ENCODE data around the gene SNX19. TPM values are rescaled to one million over a fixed set of nuclear protein-coding genes. Genes with fewer than 3 reads are reported as not detected.
"Not testable (repeated sequence)": the region's sequence is repeated elsewhere in the genome, so short reads cannot be mapped to it uniquely, and the experiment has no call there.

SNX19 gene
- total RNA-seq, 1 donor from 2014 or later, result 32.8 TPM

DNA sequence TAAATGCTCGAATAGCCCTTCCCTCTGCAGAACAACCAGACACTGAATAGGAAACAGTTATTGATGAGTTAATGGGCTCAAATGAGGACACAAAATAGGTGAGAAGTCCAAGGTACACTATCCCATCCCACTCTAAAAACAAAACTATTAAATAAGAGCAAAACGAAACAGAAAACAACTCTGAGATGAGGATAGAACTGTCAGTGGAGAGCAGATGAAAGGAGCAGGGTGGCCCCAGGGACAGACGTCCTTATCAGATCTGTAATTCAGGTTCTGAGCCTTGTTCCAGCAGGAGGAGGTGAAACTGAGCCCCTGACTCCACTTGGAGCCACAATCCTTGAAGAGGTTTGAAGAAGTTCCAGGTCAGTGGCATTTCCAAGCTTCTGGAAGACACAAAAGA, 8.5 kb upstream of the SNX19 start:
- Mint-ChIP-seq H3K4me1 (peaks cover 5% of the 10 kb centered on the region), H3K27ac (no peak overlapping the region), H3K9me3 (no peaks in the 10 kb centered on the region), H3K36me3 (no peaks in the 10 kb centered on the region), H3K27me3 (ENCODE audit: insufficient read depth, low read depth) (peaks cover 2% of the 10 kb centered on the region), H3K4me3 (no peak overlapping the region)
- H3K4me3 ChIP-seq, result no peak overlapping the region
- H3K4me1 ChIP-seq, result peaks cover 6% of the 10 kb centered on the region
- H3K9ac ChIP-seq, result no peak overlapping the region
- no peaks in the 10 kb centered on the region for H3K79me2 ChIP-seq (ENCODE audit: low read depth)
- no peak overlapping the region for H3K27ac ChIP-seq
- H3K4me2 ChIP-seq, result no peak overlapping the region
- H2AFZ ChIP-seq (replicated peaks), result no peak overlapping the region
- TF ChIP-seq EZH2 (IDR thresholded peaks at IDR 0.05) (no peak), EZH2phosphoT487 (IDR thresholded peaks at IDR 0.05) (no peak)
- TF ChIP-seq, protein P1, sequence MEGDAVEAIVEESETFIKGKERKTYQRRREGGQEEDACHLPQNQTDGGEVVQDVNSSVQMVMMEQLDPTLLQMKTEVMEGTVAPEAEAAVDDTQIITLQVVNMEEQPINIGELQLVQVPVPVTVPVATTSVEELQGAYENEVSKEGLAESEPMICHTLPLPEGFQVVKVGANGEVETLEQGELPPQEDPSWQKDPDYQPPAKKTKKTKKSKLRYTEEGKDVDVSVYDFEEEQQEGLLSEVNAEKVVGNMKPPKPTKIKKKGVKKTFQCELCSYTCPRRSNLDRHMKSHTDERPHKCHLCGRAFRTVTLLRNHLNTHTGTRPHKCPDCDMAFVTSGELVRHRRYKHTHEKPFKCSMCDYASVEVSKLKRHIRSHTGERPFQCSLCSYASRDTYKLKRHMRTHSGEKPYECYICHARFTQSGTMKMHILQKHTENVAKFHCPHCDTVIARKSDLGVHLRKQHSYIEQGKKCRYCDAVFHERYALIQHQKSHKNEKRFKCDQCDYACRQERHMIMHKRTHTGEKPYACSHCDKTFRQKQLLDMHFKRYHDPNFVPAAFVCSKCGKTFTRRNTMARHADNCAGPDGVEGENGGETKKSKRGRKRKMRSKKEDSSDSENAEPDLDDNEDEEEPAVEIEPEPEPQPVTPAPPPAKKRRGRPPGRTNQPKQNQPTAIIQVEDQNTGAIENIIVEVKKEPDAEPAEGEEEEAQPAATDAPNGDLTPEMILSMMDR (IDR thresholded peaks at IDR 0.05), result no peak
- DNase-seq (ENCODE audit: low spot score), result no peak
- no peaks in the 10 kb centered on the region for H4K20me1 ChIP-seq (ENCODE audit: low read depth)
- no peaks in the 10 kb centered on the region for H3K36me3 ChIP-seq
- no peaks in the 10 kb centered on the region for H3F3A ChIP-seq (ENCODE audit: low read depth)
- no peaks in the 10 kb centered on the region for H3K27me3 ChIP-seq
- no peaks in the 10 kb centered on the region for H3K9me3 ChIP-seq (ENCODE audit: low read depth)

DNA sequence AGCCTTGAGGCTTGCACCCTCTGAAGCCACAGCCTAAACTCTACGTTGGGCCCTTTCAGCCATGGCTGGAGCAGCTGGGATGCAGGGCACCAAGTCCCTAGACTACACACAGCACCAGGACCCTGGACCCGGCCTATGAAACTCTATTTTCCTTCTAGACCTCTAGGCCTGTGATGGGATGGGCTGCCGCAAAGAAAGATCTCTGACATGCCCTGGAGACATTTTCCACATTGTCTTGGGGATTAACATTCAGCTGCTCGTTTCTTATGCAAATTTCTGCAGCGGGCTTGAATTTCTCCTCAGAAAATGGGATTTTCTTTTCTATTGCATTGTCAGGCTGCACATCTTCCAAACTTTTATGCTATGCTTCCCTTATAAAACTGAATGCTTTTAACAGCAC, 4.3 kb upstream of the SNX19 start:
- H3K9me3 Mint-ChIP-seq; H3K27me3 Mint-ChIP-seq (ENCODE audit: insufficient read depth, low read depth); H3K36me3 Mint-ChIP-seq; H3K27ac ChIP-seq; H3K4me3 ChIP-seq; H3F3A ChIP-seq (ENCODE audit: low read depth); H3K79me2 ChIP-seq (ENCODE audit: low read depth); H3K9me3 ChIP-seq (ENCODE audit: low read depth); H3K4me1 ChIP-seq; H3K27ac Mint-ChIP-seq; H3K36me3 ChIP-seq; H3K9ac ChIP-seq; H3K4me3 Mint-ChIP-seq; H4K20me1 ChIP-seq (ENCODE audit: low read depth); H3K4me2 ChIP-seq: not testable (repeated sequence)
- peaks cover 15% of the 10 kb centered on the region for H3K4me1 Mint-ChIP-seq
- Histone ChIP-seq H3K27me3 (peaks cover 15% of the 10 kb centered on the region), H2AFZ (replicated peaks) (peak overlapping the region; percentile 55)
- peak; percentile 37 for DNase-seq (ENCODE audit: low spot score)

DNA sequence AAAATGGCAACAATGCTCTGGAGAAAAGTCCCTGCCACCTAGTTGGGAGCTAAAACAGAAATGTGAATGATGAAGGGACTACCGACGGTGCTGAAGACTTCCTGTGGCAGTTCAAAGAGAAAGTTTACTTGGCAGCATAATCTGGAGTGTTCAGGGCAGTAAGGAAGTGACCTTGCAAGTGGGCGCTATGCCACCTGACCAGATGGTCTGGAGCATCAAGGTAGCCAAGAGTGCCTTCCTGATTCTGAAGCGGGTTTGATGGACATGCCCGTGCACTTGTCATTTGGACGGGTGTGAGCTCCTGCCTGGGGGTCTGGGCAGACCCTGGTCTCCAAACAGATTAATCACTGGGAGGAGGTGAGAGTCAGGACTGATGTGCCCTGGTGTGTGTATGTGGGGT, 1.8 kb upstream of the SNX19 start:
- peaks cover 15% of the 10 kb centered on the region for H3K27me3 ChIP-seq
- H3K9me3 ChIP-seq (ENCODE audit: low read depth), result no peaks in the 10 kb centered on the region
- peaks cover 19% of the 10 kb centered on the region for H3K79me2 ChIP-seq (ENCODE audit: low read depth)
- H3K36me3 ChIP-seq, result peaks cover 2% of the 10 kb centered on the region
- H3K27ac ChIP-seq, result no peak overlapping the region
- H3K4me3 ChIP-seq, result no peak overlapping the region
- Mint-ChIP-seq H3K36me3 (peaks cover 5% of the 10 kb centered on the region), H3K4me1 (peaks cover 22% of the 10 kb centered on the region), H3K9me3 (no peaks in the 10 kb centered on the region), H3K4me3 (no peak overlapping the region), H3K27ac (no peak overlapping the region), H3K27me3 (ENCODE audit: insufficient read depth, low read depth) (no peaks in the 10 kb centered on the region)
- peaks cover 12% of the 10 kb centered on the region for H3K4me1 ChIP-seq
- no peak for DNase-seq (ENCODE audit: low spot score)
- H3K4me2 ChIP-seq, result no peak overlapping the region
- no peak for TF ChIP-seq EZH2 (IDR thresholded peaks at IDR 0.05)
- no peak for TF ChIP-seq EZH2phosphoT487 (IDR thresholded peaks at IDR 0.05)
- TF ChIP-seq, protein P1 (IDR thresholded peaks at IDR 0.05), result no peak
- no peaks in the 10 kb centered on the region for H3F3A ChIP-seq (ENCODE audit: low read depth)
- H2AFZ ChIP-seq (replicated peaks), result no peak overlapping the region
- H4K20me1 ChIP-seq (ENCODE audit: low read depth), result peaks cover 12% of the 10 kb centered on the region
- H3K9ac ChIP-seq, result no peak overlapping the region

DNA sequence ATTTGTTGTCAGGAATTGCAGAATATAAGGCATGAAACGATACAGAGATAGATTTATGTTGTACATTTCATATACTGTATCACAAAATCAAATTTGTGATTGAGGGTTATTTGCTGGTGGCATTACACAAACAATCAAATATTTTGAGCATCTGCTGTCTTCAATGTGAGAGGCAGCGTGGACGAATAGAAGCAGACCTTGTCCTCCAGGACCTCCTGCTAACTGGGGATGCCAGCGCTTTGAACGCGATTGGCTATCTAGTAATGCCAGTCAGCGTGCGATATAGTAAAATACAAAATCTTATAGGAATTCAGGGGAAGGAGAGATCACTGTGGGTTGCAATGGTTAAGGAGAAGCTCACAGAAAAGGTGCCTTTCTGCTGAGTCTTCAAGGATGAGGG, 631 bp upstream of the SNX19 start:
- no peak for DNase-seq (ENCODE audit: low spot score)

More for the DNA sequence above, 631 bp upstream of the SNX19 start:
- no peaks in the 10 kb centered on the region for H3K27me3 Mint-ChIP-seq (ENCODE audit: insufficient read depth, low read depth)
- peaks cover 9% of the 10 kb centered on the region for H3K36me3 Mint-ChIP-seq
- no peak overlapping the region for H3K27ac ChIP-seq
- no peaks in the 10 kb centered on the region for H3F3A ChIP-seq (ENCODE audit: low read depth)
- peaks cover 29% of the 10 kb centered on the region for H3K79me2 ChIP-seq (ENCODE audit: low read depth)
- no peaks in the 10 kb centered on the region for H3K9me3 ChIP-seq (ENCODE audit: low read depth)
- TF ChIP-seq, protein P1 (IDR thresholded peaks at IDR 0.05), result no peak
- no peak for TF ChIP-seq EZH2 (IDR thresholded peaks at IDR 0.05)
- TF ChIP-seq EZH2phosphoT487 (IDR thresholded peaks at IDR 0.05), result no peak
- peaks cover 8% of the 10 kb centered on the region for H3K36me3 ChIP-seq
- peaks cover 19% of the 10 kb centered on the region for H4K20me1 ChIP-seq (ENCODE audit: low read depth)
- peak overlapping the region; percentile 85 for H3K4me3 ChIP-seq
- H3K27ac Mint-ChIP-seq, result no peak overlapping the region
- H3K4me1 ChIP-seq, result peaks cover 15% of the 10 kb centered on the region
- peak overlapping the region; percentile 96 for H3K4me2 ChIP-seq
- H2AFZ ChIP-seq (replicated peaks), result peak overlapping the region; percentile 83
- peaks cover 15% of the 10 kb centered on the region for H3K27me3 ChIP-seq
- peak overlapping the region; percentile 87 for H3K4me3 Mint-ChIP-seq
- H3K9me3 Mint-ChIP-seq, result no peaks in the 10 kb centered on the region
- H3K4me1 Mint-ChIP-seq, result peaks cover 26% of the 10 kb centered on the region
- no peak overlapping the region for H3K9ac ChIP-seq

All from neural progenitor cell (in vitro differentiated cells).